Body of pancreas (tissue), 4 donors: ENCODE data around the gene APPL2. TPM values are rescaled to one million over a fixed set of nuclear protein-coding genes. Genes with fewer than 3 reads are reported as not detected.

Source experiments
- ATAC-seq: fragments of 150-250 bp; one replicate; pipeline ENCODE4 v1.9.1; 2016
- DNase-seq, 4 donors: peaks; one replicate each; pipeline ENCODE4 v3.0.0-alpha.2; 2019
- H3K27ac ChIP-seq, 4 donors: fragments of 200-600 bp; sonication (generic); 1 replicate in 3 of 4; 2 replicates in 1 of 4; pipeline versions ENCODE4 v1.5.1 to v1.6.1; 2016 to 2019; ENCODE audit warnings: mild to moderate bottlenecking in 1 of 4, mixed read lengths in 1 of 4, moderate library complexity in 1 of 4
- H3K27me3 ChIP-seq, 2 donors: fragments of 200-600 bp; sonication (generic); one replicate each; pipeline ENCODE4 v1.6.0; 2016; ENCODE audit warnings: mild to moderate bottlenecking in 1 of 2
- H3K36me3 ChIP-seq, 2 donors: fragments of 200-600 bp; sonication (generic); replicated peaks in 1 of 2; 2 replicates each; pipeline ENCODE4 v1.5.1; 2016; ENCODE audit warnings: low read depth in 2 of 2; ENCODE audit not compliant: insufficient read depth in 1 of 2
- H3K4me1 ChIP-seq: fragments of 200-600 bp; sonication (generic); one replicate; pipeline ENCODE4 v1.6.0; 2016
- H3K4me3 ChIP-seq, 2 donors: fragments of 200-600 bp; sonication (generic); 1 replicate in 1 of 2; 2 replicates in 1 of 2; pipeline ENCODE4 v1.5.1; 2016 to 2019
- H3K9me3 ChIP-seq, 3 donors: fragments of 200-600 bp; sonication (generic); 1 replicate in 2 of 3; 2 replicates in 1 of 3; pipeline ENCODE4 v1.5.1; 2016
- POLR2A ChIP-seq, 3 donors: fragments of 450-650 bp; IDR thresholded peaks; one replicate each; pipeline ENCODE4 v1.6.1; 2016; ENCODE audit warnings: antibody characterized with exemption in 3 of 3, mild to moderate bottlenecking in 2 of 3
- WGBS, 2 donors: methylation state at CpG; one replicate each; pipeline ENCODE4 v1.1.5; 2017; 5-methylcytosine and 5-hydroxymethylcytosine counted together
- intact Hi-C: fragments of 100-400 bp; cut with DNase I; formaldehyde crosslinking; loops from one replicate; pipeline ENCODE4 v1.15.1; 2023
- total RNA-seq, 2 donors: library from RNA; depleted of rRNA; stranded (reverse); fragments of >200 nt; gene quantifications; one replicate each; pipeline ENCODE4 v1.1.0, GENCODE V29; 2016
- TF ChIP-seq, protein P1 (sequence below), 7 experiments: fragments of 450-650 bp in 4 of 7; fragments of 200-600 bp in 3 of 7; sonication (generic) in 3 of 7; IDR thresholded peaks; one replicate each; pipeline ENCODE4 v1.5.1; 2016 to 2019; ENCODE audit warnings: antibody characterized with exemption in 7 of 7

The APPL2 gene
- total RNA-seq, 2 donors from 2014 or later: 32.4 to 32.6 TPM

DNA sequence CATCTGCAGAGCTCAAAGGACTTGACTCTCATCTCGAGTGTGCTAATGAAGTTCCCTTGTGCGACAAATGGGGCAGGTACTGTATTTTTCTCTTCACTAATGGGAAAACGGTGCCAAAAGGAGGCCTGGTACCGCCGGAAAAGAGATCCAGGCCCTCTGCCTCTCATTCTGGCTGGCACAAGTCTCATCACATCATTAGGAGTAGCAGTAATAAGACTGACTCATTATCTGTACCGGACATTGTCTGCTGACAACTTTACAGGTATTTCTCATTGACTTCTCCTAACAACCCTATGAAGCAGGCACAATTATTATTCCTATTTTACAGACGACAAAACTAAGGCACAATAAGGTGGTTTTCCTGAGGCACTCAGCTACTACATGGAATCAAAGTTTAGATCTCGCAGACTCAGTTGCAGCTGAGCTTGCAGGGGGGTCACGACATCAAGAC lies 668 bp downstream of the APPL2 start:
- TF ChIP-seq, protein P1, sequence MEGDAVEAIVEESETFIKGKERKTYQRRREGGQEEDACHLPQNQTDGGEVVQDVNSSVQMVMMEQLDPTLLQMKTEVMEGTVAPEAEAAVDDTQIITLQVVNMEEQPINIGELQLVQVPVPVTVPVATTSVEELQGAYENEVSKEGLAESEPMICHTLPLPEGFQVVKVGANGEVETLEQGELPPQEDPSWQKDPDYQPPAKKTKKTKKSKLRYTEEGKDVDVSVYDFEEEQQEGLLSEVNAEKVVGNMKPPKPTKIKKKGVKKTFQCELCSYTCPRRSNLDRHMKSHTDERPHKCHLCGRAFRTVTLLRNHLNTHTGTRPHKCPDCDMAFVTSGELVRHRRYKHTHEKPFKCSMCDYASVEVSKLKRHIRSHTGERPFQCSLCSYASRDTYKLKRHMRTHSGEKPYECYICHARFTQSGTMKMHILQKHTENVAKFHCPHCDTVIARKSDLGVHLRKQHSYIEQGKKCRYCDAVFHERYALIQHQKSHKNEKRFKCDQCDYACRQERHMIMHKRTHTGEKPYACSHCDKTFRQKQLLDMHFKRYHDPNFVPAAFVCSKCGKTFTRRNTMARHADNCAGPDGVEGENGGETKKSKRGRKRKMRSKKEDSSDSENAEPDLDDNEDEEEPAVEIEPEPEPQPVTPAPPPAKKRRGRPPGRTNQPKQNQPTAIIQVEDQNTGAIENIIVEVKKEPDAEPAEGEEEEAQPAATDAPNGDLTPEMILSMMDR (IDR thresholded peaks at IDR 0.05): no peak
- TF ChIP-seq POLR2A (IDR thresholded peaks at IDR 0.05): no peak
- 1% methylated on average over 9 of the region's 9 CpGs for WGBS, 2 donors
- DNase-seq (no peak), ATAC-seq (no peak)
- Histone ChIP-seq H3K27ac (peak overlapping the region; percentile 86 to 91 (median 88)), H3K4me3 (peak overlapping the region; percentile 81 to 88), H3K27me3 (no peaks in the 10 kb centered on the region), H3K9me3 (no peaks in the 10 kb centered on the region), H3K36me3 (no peaks in the 10 kb centered on the region), H3K4me1 (peaks cover 33% of the 10 kb centered on the region)
- intact Hi-C loops: no loop called here

DNA sequence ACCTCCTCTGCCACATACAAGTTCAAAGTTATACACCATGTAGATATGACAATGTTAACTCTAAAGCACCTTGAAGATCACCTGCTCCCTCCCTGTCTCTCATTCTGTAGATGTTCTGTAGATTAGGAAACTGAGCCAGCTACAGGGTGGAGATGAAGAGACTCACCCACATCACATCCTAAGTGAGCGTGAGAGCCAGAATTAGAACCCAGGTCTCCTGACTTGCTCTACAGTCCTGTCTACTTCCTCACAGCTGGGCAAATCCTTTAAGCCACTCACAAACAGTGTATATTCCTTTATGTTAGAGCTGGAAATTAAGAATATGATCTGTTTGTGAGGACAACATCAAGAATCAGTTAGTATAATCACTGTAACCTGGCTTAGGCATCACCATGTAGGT lies 1.8 kb downstream of the APPL2 start:
- no peak for TF ChIP-seq POLR2A (IDR thresholded peaks at IDR 0.05)
- TF ChIP-seq, protein P1 (IDR thresholded peaks at IDR 0.05): no peak
- Histone ChIP-seq H3K4me1 (peaks cover 33% of the 10 kb centered on the region), H3K9me3 (no peaks in the 10 kb centered on the region), H3K27me3 (no peaks in the 10 kb centered on the region), H3K4me3 (no peak overlapping the region), H3K27ac (no peak overlapping the region), H3K36me3 (no peaks in the 10 kb centered on the region)
- 82 to 92% methylated on average over 1 of the region's 1 CpG for whole genome bisulfite sequencing, 2 donors
- no peak for DNase-seq
- intact Hi-C loops: no loop called here
- no peak for ATAC-seq

DNA sequence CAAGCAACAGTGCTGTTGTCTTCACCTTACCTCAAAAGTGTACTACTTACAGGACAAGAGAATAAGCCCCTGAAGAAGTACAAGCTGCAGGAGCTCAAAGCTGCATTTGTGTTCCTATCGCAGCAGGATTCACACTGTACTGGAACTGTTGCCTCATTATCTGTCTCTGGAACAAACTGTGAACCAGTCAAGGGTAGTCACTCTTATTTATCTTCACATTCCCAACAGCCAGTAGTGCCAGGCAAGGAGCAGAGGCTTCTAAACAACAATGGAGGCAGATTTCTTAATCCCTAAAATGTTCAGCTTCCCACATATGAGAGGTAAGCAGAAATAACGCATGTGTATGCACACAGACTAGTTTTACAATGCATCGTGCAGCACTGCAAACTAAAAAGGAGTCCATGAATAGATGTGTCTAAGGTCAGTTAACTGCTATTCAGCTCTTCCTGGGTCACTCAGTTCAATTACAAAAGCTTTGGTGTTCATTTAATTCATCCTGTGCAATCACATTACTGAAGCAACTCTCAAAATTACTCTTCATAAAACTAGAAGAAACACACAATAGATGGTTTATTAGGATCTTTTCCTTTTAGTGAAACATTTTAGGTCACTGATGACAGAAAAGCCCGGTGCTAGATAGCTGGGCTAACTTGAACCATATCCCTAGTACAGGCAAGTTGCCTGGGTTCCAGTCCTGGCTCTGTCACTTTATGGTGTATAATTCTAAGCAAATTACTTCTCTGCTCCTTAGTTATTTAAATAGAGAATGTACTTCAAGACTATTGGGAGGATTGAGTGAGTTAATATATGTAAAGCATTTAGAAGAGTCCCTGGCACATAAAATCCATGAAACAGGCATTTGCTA lies 2.7 kb downstream of the APPL2 start:
- ATAC-seq (no peak), DNase-seq (no peak)
- Histone ChIP-seq H3K27me3 (no peaks in the 10 kb centered on the region), H3K27ac (no peak overlapping the region), H3K36me3 (no peaks in the 10 kb centered on the region), H3K4me1 (peaks cover 33% of the 10 kb centered on the region), H3K9me3 (no peaks in the 10 kb centered on the region), H3K4me3 (no peak overlapping the region)
- TF ChIP-seq POLR2A (IDR thresholded peaks at IDR 0.05): no peak
- TF ChIP-seq, protein P1 (IDR thresholded peaks at IDR 0.05): no peak
- 43 to 55% methylated on average over 4 of the region's 4 CpGs for WGBS, 2 donors
- intact Hi-C loops: no loop called here

- Histone ChIP-seq H3K27me3 (no peaks in the 10 kb centered on the region), H3K4me3 (no peak overlapping the region), H3K27ac (no peak overlapping the region), H3K9me3 (no peaks in the 10 kb centered on the region), H3K36me3 (peaks cover 0 to 2% of the 10 kb centered on the region in 2 donors), H3K4me1 (peaks cover 36% of the 10 kb centered on the region)
- no peak for DNase-seq
- WGBS, 2 donors: 68 to 75% methylated on average over 5 of the region's 5 CpGs
- TF ChIP-seq POLR2A (IDR thresholded peaks at IDR 0.05): no peak
- TF ChIP-seq, protein P1 (IDR thresholded peaks at IDR 0.05): no peak
- intact Hi-C loops: no loop called here
- no peak for ATAC-seq
These were observed 4.6 kb downstream of the APPL2 start for GRCh38 chr12:105231396-105231795.
